Measurements from ENCODE around the gene ACTG2. TPM values are rescaled to one million over a fixed set of nuclear protein-coding genes. Genes with fewer than 3 reads are reported as not detected.
"Not testable (repeated sequence)": the region's sequence is repeated elsewhere in the genome, so short reads cannot be mapped to it uniquely, and the experiment has no call there.

ACTG2 gene
- polyA plus RNA-seq, 1 donor: 5.3 TPM

GRCh38 chr2:73937103-73937885, 44.5 kb downstream of the ACTG2 start:
- no peak for DNase-seq

- DNase-seq: no peak
Observed at GRCh38 chr2:73937899-73938298, 45.1 kb downstream of the ACTG2 start.

- DNase-seq: no peak
Observed at GRCh38 chr2:73938718-73939352, 46.0 kb downstream of the ACTG2 start.

GRCh38 chr2:73939419-73939818, 46.6 kb downstream of the ACTG2 start:
- no peak for DNase-seq

GRCh38 chr2:73940066-73940465, 47.3 kb downstream of the ACTG2 start:
- not testable (repeated sequence) for DNase-seq

GRCh38 chr2:73942664-73943063, 49.9 kb downstream of the ACTG2 start:
- DNase-seq: no peak

GRCh38 chr2:73944714-73945113, 51.9 kb downstream of the ACTG2 start:
- no peak for DNase-seq

- DNase-seq: no peak
Observed at GRCh38 chr2:73946215-73946614, 53.4 kb downstream of the ACTG2 start.

GRCh38 chr2:73946666-73947065, 53.9 kb downstream of the ACTG2 start:
- DNase-seq: no peak

GRCh38 chr2:73947412-73948018, 54.7 kb downstream of the ACTG2 start:
- no peak for DNase-seq

GRCh38 chr2:73949802-73950201, 57.0 kb downstream of the ACTG2 start:
- DNase-seq: no peak

GRCh38 chr2:73952499-73953446, 60.0 kb downstream of the ACTG2 start:
- DNase-seq: peak; percentile 17

- DNase-seq: no peak
Observed at GRCh38 chr2:73956218-73956865, 63.5 kb downstream of the ACTG2 start.

- DNase-seq: no peak
Observed at GRCh38 chr2:73961274-73961673, 68.5 kb downstream of the ACTG2 start.

GRCh38 chr2:73961823-73962615, 69.2 kb downstream of the ACTG2 start:
- DNase-seq: no peak

- DNase-seq: no peak
Observed at GRCh38 chr2:73962798-73963197, 70.0 kb downstream of the ACTG2 start.

- no peak for DNase-seq
Observed at GRCh38 chr2:73963385-73964120, 70.7 kb downstream of the ACTG2 start.

GRCh38 chr2:73964223-73964622, 71.4 kb downstream of the ACTG2 start:
- no peak for DNase-seq

- DNase-seq: no peak
Observed at GRCh38 chr2:73965053-73965452, 72.2 kb downstream of the ACTG2 start.

GRCh38 chr2:73968357-73968937, 75.6 kb downstream of the ACTG2 start:
- DNase-seq: no peak

All from hindlimb muscle (tissue), 1 donor.